A549 (cell line): Measurements from ENCODE around the gene DSCAM. TPM values are rescaled to one million over a fixed set of nuclear protein-coding genes. Genes with fewer than 3 reads are reported as not detected.

Experiments
- ATAC-seq, 2 experiments: fragments of 200-7000 bp in 1 of 2; fragments of >200 bp in 1 of 2; cut with Nextera tagmentation in 1 of 2; cut with Tn5 transposase in 1 of 2; 3 replicates each; pipeline versions ENCODE4 v1.8.0 to v1.9.1; 2018 to 2020; ENCODE audit warnings: mild to moderate bottlenecking in 1 of 2, moderate library complexity in 1 of 2
- CTCF ChIA-PET: fragments of 300-600 bp; sonication (Branson Sonifier 250); formaldehyde crosslinking; extraction: SDS; loops from one replicate; lab custom pipeline; 2021; ENCODE audit warnings: antibody characterized with exemption, inconsistent platforms; lab: Yijun Ruan, JAX
- POLR2A ChIA-PET: fragments of 350-600 bp; formaldehyde crosslinking; extraction: SDS; loops from one replicate; lab custom pipeline; 2021; ENCODE audit warnings: antibody characterized with exemption, inconsistent platforms; lab: Yijun Ruan, JAX
- DNase-seq, 2 experiments: peaks; one replicate each; pipeline versions ENCODE4 v3.0.0 to v3.0.0-alpha.2; 2011 to 2016; ENCODE audit warnings: low read depth in 1 of 2, low spot score in 1 of 2
- FAIRE-seq: peaks from 2 replicates; lab custom pipeline; 2011; peaks lifted over from hg19 to GRCh38; lab: Jason Lieb, UNC
- H3K27ac ChIP-seq, 2 experiments: fragments of >200 bp; sonication (Bioruptor Twin); formaldehyde crosslinking; 3 replicates each; pipeline ENCODE4 v1.5.1; 2016 to 2017
- H3K4me1 ChIP-seq: fragments of >200 bp; sonication (Bioruptor Twin); formaldehyde crosslinking; 3 replicates; pipeline ENCODE4 v1.6.1; 2016
- H3K4me2 ChIP-seq: fragments of >200 bp; sonication (Bioruptor Twin); formaldehyde crosslinking; 3 replicates; pipeline ENCODE4 v1.6.1; 2016
- H3K4me3 ChIP-seq: fragments of >200 bp; sonication (Bioruptor Twin); formaldehyde crosslinking; 3 replicates; pipeline ENCODE4 v1.5.1; 2016
- H3K9me3 ChIP-seq: fragments of >200 bp; sonication (Bioruptor Twin); formaldehyde crosslinking; 3 replicates; pipeline ENCODE4 v1.6.1; 2016
- CBX8 ChIP-seq: fragments of 200-600 bp; sonication (generic); IDR thresholded peaks from 2 replicates; pipeline ENCODE4 v1.6.1; 2016
- CHD2 ChIP-seq: fragments of 150-350 bp; IDR thresholded peaks from 2 replicates; pipeline ENCODE4 v1.6.1; 2014; ENCODE audit warnings: low read length; ENCODE audit not compliant: partially characterized antibody
- EHMT2 ChIP-seq: fragments of 200-600 bp; sonication (generic); IDR thresholded peaks from 2 replicates; pipeline ENCODE4 v1.6.1; 2016; ENCODE audit warnings: antibody characterized with exemption, low read depth, mild to moderate bottlenecking, moderate library complexity
- ESRRA ChIP-seq: fragments of 150-350 bp; IDR thresholded peaks from 2 replicates; pipeline ENCODE4 v1.6.1; 2014; ENCODE audit warnings: mild to moderate bottlenecking, low read length, borderline replicate concordance
- FOXS1 ChIP-seq: fragments of 250-450 bp; sonication (Bioruptor Pico); IDR thresholded peaks from 2 replicates; pipeline ENCODE4 v1.5.0; 2020; ENCODE audit warnings: mild to moderate bottlenecking, moderate library complexity
- HDAC2 ChIP-seq: fragments of 200-600 bp; sonication (generic); IDR thresholded peaks from 2 replicates; pipeline ENCODE4 v1.6.1; 2016
- HOXA7 ChIP-seq: fragments of 250-450 bp; sonication (Bioruptor Pico); IDR thresholded peaks from 2 replicates; pipeline ENCODE4 v1.5.0; 2020; ENCODE audit warnings: mild to moderate bottlenecking, moderate library complexity
- HOXB13 ChIP-seq: fragments of 250-450 bp; sonication (Bioruptor Pico); IDR thresholded peaks from 2 replicates; pipeline ENCODE4 v1.5.0; 2020; ENCODE audit warnings: low read depth, mild to moderate bottlenecking, moderate library complexity
- JUN ChIP-seq, 2 experiments: fragments of >200 bp; sonication (Bioruptor Twin); formaldehyde crosslinking; IDR thresholded peaks; 2 replicates in 1 of 2; 3 replicates in 1 of 2; pipeline ENCODE4 v1.6.1; 2016 to 2017
- JUNB ChIP-seq: fragments of >200 bp; sonication (Bioruptor Twin); formaldehyde crosslinking; IDR thresholded peaks from 2 replicates; pipeline ENCODE4 v1.6.1; 2016
- KDM5A ChIP-seq: fragments of 200-600 bp; sonication (generic); IDR thresholded peaks from 2 replicates; pipeline ENCODE4 v1.6.1; 2016; ENCODE audit warnings: antibody characterized with exemption, mild to moderate bottlenecking
- MYC ChIP-seq: IDR thresholded peaks from 2 replicates; pipeline ENCODE4 v1.6.1; 2012; ENCODE audit warnings: mild to moderate bottlenecking, inconsistent platforms, low read length, improper control_type of control experiment, borderline replicate concordance
- POLR2A ChIP-seq: IDR thresholded peaks from 2 replicates; pipeline ENCODE4 v1.6.1; 2012; ENCODE audit warnings: mild to moderate bottlenecking, low read length
- RAD21 ChIP-seq, 2 experiments: fragments of >200 bp in 1 of 2; sonication (Bioruptor Twin) in 1 of 2; formaldehyde crosslinking in 1 of 2; IDR thresholded peaks in 1 of 2; conservative IDR thresholded peaks in 1 of 2; 2 replicates in 1 of 2; 3 replicates in 1 of 2; pipeline ENCODE4 v1.6.1; 2012 to 2018; ENCODE audit warnings: inconsistent platforms in 1 of 2
- RARB ChIP-seq: fragments of 250-450 bp; sonication (Bioruptor Pico); IDR thresholded peaks from 2 replicates; pipeline ENCODE4 v1.8.0; 2021; ENCODE audit warnings: mild to moderate bottlenecking, moderate library complexity
- SMC3 ChIP-seq: fragments of >200 bp; sonication (Bioruptor Twin); formaldehyde crosslinking; IDR thresholded peaks from 3 replicates; pipeline ENCODE4 v1.6.1; 2018; ENCODE audit warnings: inconsistent platforms
- TP53 ChIP-seq: fragments of 250-450 bp; sonication (Bioruptor Pico); IDR thresholded peaks from 2 replicates; pipeline ENCODE4 v1.5.0; 2021; ENCODE audit warnings: mild to moderate bottlenecking, moderate library complexity
- ZSCAN20 ChIP-seq: fragments of 250-450 bp; sonication (Bioruptor Pico); IDR thresholded peaks from 2 replicates; pipeline ENCODE4 v1.8.0; 2022; ENCODE audit warnings: mild to moderate bottlenecking, moderate library complexity
- WGBS: methylation state at CpG from one replicate; pipeline ENCODE4 v1.1.6; 2017; ENCODE audit errors: missing lambda C conversion rate; 5-methylcytosine and 5-hydroxymethylcytosine counted together
- polyA plus RNA-seq, 4 experiments: library from polyadenylated mRNA; depleted of rRNA in 3 of 4; stranded (reverse); fragments of >200 nt; fragmentation: RNase III in 1 of 4; extraction: RNeasy Plus Mini Kit Qiagen cat#74134 plus additional on column Dnase treatment in 1 of 4; gene quantifications; 2 replicates in 3 of 4; 3 replicates in 1 of 4; pipeline ENCODE4 v1.2.3, GENCODE V29; 2011 to 2017
- TF ChIP-seq, protein P1 (sequence below): fragments of 450-650 bp; IDR thresholded peaks from 2 replicates; pipeline ENCODE4 v1.6.1; 2014; ENCODE audit warnings: antibody characterized with exemption
- TF ChIP-seq, protein P2 (sequence below): fragments of >200 bp; sonication (Bioruptor Twin); formaldehyde crosslinking; IDR thresholded peaks from 2 replicates; pipeline ENCODE4 v1.6.1; 2016
- TF ChIP-seq, protein P3 (sequence below): fragments of 250-450 bp; sonication (Bioruptor Pico); IDR thresholded peaks from 2 replicates; pipeline ENCODE4 v1.5.0; 2021; ENCODE audit warnings: mild to moderate bottlenecking, moderate library complexity, borderline replicate concordance
- TF ChIP-seq, protein P4 (sequence below): fragments of 200-600 bp; sonication (generic); IDR thresholded peaks from 2 replicates; pipeline ENCODE4 v1.6.1; 2016; ENCODE audit warnings: antibody characterized with exemption, mild to moderate bottlenecking, moderate library complexity
- TF ChIP-seq, protein P5 (sequence below): IDR thresholded peaks from 2 replicates; pipeline ENCODE4 v1.6.1; 2012
- TF ChIP-seq, protein P6 (sequence below): fragments of >200 bp; sonication (Bioruptor Twin); formaldehyde crosslinking; IDR thresholded peaks from 3 replicates; pipeline ENCODE4 v1.5.1; 2016

The DSCAM gene
- polyA plus RNA-seq, 2 of the 4 experiments (the other 2 are of a cell fraction): not detected

DNA sequence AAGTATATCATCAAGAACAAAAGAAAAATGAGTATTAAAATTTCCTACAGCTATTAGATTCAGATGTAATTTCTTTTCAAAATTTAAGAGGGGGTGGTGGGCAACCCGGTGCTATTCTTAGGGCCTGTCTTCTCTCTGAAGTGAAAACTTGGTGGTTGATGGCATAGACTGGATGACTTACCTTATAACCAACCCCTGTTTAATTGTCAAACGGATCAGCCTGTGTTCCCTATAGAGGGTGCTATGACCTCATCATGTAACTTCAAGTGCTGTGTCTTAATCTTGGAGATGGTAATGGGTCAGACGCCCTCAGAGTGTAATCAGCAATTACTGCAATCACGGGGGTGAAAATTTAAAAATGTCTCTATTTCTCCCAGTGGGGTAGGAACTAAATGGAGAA, 803.5 kb downstream of the DSCAM start:
- no peak for DNase-seq
- no peaks in the 10 kb centered on the region for H3K4me1 ChIP-seq
- no peak for ATAC-seq
- TF ChIP-seq, protein P1, sequence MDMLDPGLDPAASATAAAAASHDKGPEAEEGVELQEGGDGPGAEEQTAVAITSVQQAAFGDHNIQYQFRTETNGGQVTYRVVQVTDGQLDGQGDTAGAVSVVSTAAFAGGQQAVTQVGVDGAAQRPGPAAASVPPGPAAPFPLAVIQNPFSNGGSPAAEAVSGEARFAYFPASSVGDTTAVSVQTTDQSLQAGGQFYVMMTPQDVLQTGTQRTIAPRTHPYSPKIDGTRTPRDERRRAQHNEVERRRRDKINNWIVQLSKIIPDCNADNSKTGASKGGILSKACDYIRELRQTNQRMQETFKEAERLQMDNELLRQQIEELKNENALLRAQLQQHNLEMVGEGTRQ: no peak
- TF ChIP-seq ZSCAN20 (no peak), RAD21 (conservative IDR thresholded peaks at IDR 0.05 in 1 of 2, IDR thresholded peaks at IDR 0.05 in 1 of 2) (no peak), FOXS1 (CRISPR knock-in tag) (no peak), KDM5A (no peak), CBX8 (no peak), JUNB (no peak), RARB (no peak), ESRRA (no peak), HDAC2 (no peak), EHMT2 (no peak), TP53 (no peak), POLR2A (no peak)
- TF ChIP-seq, protein P2, sequence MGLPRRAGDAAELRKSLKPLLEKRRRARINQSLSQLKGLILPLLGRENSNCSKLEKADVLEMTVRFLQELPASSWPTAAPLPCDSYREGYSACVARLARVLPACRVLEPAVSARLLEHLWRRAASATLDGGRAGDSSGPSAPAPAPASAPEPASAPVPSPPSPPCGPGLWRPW: no peak
- TF ChIP-seq, protein P3, sequence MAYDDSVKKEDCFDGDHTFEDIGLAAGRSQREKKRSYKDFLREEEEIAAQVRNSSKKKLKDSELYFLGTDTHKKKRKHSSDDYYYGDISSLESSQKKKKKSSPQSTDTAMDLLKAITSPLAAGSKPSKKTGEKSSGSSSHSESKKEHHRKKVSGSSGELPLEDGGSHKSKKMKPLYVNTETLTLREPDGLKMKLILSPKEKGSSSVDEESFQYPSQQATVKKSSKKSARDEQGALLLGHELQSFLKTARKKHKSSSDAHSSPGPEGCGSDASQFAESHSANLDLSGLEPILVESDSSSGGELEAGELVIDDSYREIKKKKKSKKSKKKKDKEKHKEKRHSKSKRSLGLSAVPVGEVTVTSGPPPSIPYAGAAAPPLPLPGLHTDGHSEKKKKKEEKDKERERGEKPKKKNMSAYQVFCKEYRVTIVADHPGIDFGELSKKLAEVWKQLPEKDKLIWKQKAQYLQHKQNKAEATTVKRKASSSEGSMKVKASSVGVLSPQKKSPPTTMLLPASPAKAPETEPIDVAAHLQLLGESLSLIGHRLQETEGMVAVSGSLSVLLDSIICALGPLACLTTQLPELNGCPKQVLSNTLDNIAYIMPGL (CRISPR knock-in tag): no peak
- TF ChIP-seq, protein P4, sequence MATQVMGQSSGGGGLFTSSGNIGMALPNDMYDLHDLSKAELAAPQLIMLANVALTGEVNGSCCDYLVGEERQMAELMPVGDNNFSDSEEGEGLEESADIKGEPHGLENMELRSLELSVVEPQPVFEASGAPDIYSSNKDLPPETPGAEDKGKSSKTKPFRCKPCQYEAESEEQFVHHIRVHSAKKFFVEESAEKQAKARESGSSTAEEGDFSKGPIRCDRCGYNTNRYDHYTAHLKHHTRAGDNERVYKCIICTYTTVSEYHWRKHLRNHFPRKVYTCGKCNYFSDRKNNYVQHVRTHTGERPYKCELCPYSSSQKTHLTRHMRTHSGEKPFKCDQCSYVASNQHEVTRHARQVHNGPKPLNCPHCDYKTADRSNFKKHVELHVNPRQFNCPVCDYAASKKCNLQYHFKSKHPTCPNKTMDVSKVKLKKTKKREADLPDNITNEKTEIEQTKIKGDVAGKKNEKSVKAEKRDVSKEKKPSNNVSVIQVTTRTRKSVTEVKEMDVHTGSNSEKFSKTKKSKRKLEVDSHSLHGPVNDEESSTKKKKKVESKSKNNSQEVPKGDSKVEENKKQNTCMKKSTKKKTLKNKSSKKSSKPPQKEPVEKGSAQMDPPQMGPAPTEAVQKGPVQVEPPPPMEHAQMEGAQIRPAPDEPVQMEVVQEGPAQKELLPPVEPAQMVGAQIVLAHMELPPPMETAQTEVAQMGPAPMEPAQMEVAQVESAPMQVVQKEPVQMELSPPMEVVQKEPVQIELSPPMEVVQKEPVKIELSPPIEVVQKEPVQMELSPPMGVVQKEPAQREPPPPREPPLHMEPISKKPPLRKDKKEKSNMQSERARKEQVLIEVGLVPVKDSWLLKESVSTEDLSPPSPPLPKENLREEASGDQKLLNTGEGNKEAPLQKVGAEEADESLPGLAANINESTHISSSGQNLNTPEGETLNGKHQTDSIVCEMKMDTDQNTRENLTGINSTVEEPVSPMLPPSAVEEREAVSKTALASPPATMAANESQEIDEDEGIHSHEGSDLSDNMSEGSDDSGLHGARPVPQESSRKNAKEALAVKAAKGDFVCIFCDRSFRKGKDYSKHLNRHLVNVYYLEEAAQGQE: no peak
- TF ChIP-seq, protein P5, sequence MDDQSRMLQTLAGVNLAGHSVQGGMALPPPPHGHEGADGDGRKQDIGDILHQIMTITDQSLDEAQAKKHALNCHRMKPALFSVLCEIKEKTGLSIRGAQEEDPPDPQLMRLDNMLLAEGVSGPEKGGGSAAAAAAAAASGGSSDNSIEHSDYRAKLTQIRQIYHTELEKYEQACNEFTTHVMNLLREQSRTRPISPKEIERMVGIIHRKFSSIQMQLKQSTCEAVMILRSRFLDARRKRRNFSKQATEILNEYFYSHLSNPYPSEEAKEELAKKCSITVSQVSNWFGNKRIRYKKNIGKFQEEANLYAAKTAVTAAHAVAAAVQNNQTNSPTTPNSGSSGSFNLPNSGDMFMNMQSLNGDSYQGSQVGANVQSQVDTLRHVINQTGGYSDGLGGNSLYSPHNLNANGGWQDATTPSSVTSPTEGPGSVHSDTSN: no peak
- TF ChIP-seq, protein P6, sequence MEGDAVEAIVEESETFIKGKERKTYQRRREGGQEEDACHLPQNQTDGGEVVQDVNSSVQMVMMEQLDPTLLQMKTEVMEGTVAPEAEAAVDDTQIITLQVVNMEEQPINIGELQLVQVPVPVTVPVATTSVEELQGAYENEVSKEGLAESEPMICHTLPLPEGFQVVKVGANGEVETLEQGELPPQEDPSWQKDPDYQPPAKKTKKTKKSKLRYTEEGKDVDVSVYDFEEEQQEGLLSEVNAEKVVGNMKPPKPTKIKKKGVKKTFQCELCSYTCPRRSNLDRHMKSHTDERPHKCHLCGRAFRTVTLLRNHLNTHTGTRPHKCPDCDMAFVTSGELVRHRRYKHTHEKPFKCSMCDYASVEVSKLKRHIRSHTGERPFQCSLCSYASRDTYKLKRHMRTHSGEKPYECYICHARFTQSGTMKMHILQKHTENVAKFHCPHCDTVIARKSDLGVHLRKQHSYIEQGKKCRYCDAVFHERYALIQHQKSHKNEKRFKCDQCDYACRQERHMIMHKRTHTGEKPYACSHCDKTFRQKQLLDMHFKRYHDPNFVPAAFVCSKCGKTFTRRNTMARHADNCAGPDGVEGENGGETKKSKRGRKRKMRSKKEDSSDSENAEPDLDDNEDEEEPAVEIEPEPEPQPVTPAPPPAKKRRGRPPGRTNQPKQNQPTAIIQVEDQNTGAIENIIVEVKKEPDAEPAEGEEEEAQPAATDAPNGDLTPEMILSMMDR: no peak
- H3K27ac ChIP-seq: no peak overlapping the region
- H3K4me2 ChIP-seq: no peak overlapping the region
- WGBS: 0% methylated on average over 4 of the region's 4 CpGs
- CTCF ChIA-PET: interaction anchor here (0.8 kb wide), 1 partner anchor 9 kb away, joined by 4 read pairs; no protein-coding TSS in a partner anchor
- POLR2A ChIA-PET: no interaction called here
- H3K9me3 ChIP-seq: no peaks in the 10 kb centered on the region
- FAIRE-seq: no peak
- H3K4me3 ChIP-seq: no peak overlapping the region

DNA sequence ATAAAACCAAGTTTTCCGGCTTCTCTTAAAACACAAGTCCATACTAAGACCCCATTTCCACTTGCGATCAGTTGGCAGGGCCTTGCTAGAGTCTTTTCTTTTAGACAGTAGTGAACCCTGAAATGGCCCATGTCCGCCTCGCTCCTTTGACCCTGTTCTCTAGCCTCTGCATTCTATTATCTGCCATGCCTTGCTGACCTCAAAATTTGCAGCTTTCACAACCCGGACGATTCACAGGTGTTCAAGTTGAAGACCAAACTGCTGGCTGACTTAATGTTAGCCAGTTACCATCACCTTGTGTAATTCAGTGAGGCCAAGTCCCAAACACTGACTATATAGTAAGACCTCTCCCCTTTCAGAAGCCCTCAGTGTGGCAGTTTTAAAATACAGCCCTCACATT, 805.5 kb downstream of the DSCAM start:
- WGBS: 16% methylated on average over 6 of the region's 6 CpGs
- no peak for FAIRE-seq
- no peak overlapping the region for H3K4me2 ChIP-seq
- ATAC-seq: no peak
- ChIA-PET POLR2A (no interaction called here), CTCF (no interaction called here)
- H3K27ac ChIP-seq: no peak overlapping the region
- DNase-seq: no peak
- H3K9me3 ChIP-seq: no peaks in the 10 kb centered on the region
- no peaks in the 10 kb centered on the region for H3K4me1 ChIP-seq
- no peak overlapping the region for H3K4me3 ChIP-seq
- TF ChIP-seq HOXA7 (CRISPR knock-in tag) (no peak), POLR2A (no peak), CHD2 (no peak), JUN (IDR thresholded peaks at IDR 0.05) (no peak), SMC3 (no peak), MYC (no peak), HOXB13 (CRISPR knock-in tag) (no peak)
- TF ChIP-seq, protein P1: no peak
- TF ChIP-seq, protein P4: no peak
